OCI-M2 (cell line): ENCODE measurements around the gene RBM34.
"Not testable (repeated sequence)": the region's sequence is repeated elsewhere in the genome, so short reads cannot be mapped to it uniquely, and the experiment has no call there.

Source experiments
- DNase-seq: peaks from one replicate; lab custom pipeline; 2025; ENCODE audit not compliant: unreplicated experiment; lab: John Stamatoyannopoulos, UW

The RBM34 gene

GRCh38 chr1:235160957-235161684 is at the start of gene RBM34:
Gene RBM34 (minus strand): TSS chr1:235161250. CDS start chr1:235161226, 24 bp downstream.
- no peak for DNase-seq

- no peak for DNase-seq
These were observed 46.1 kb upstream of the RBM34 start for GRCh38 chr1:235207209-235207565.

- DNase-seq: no peak
These were observed 45.6 kb upstream of the RBM34 start for GRCh38 chr1:235206533-235207208.

- no peak for DNase-seq
These were observed 44.6 kb upstream of the RBM34 start for GRCh38 chr1:235205687-235206086.

- no peak for DNase-seq
These were observed 42.4 kb upstream of the RBM34 start for GRCh38 chr1:235203428-235203827.

GRCh38 chr1:235202447-235202846 is 41.4 kb upstream of the RBM34 start:
- not testable (repeated sequence) for DNase-seq

- no peak for DNase-seq
These were observed 38.4 kb upstream of the RBM34 start for GRCh38 chr1:235199441-235199840.

GRCh38 chr1:235190431-235190830 is 29.4 kb upstream of the RBM34 start:
- DNase-seq: no peak

GRCh38 chr1:235187316-235187715 is 26.3 kb upstream of the RBM34 start:
- DNase-seq: no peak

- DNase-seq: no peak
These were observed 20.7 kb upstream of the RBM34 start for GRCh38 chr1:235181561-235182245.

- no peak for DNase-seq
These were observed 19.9 kb upstream of the RBM34 start for GRCh38 chr1:235180916-235181460.

GRCh38 chr1:235176486-235176885 is 15.4 kb upstream of the RBM34 start:
- no peak for DNase-seq

GRCh38 chr1:235169986-235170385 is 8.9 kb upstream of the RBM34 start:
- no peak for DNase-seq

- DNase-seq: no peak
These were observed 7.3 kb upstream of the RBM34 start for GRCh38 chr1:235168375-235168774.

GRCh38 chr1:235161685-235162327 is 756 bp upstream of the RBM34 start:
- no peak for DNase-seq

- DNase-seq: no peak
These were observed 580 bp downstream of the RBM34 start for GRCh38 chr1:235160383-235160956.

- DNase-seq: not testable (repeated sequence)
These were observed 1.1 kb downstream of the RBM34 start for GRCh38 chr1:235159930-235160329.

GRCh38 chr1:235159284-235159683 is 1.8 kb downstream of the RBM34 start:
- not testable (repeated sequence) for DNase-seq

GRCh38 chr1:235158680-235159079 is 2.4 kb downstream of the RBM34 start:
- no peak for DNase-seq

GRCh38 chr1:235157150-235157549 is 3.9 kb downstream of the RBM34 start:
- no peak for DNase-seq

GRCh38 chr1:235156740-235157139 is 4.3 kb downstream of the RBM34 start:
- DNase-seq: no peak
